Hepatocyte (in vitro differentiated cells): Measurements from ENCODE around the gene SLAIN1.

Experiments
- CTCF ChIP-seq: fragments of 200-600 bp; sonication (generic); IDR thresholded peaks from 2 replicates; pipeline ENCODE4 v1.5.1; 2016; ENCODE audit warnings: antibody characterized with exemption, mild to moderate bottlenecking; ENCODE audit not compliant: poor library complexity
- EZH2 ChIP-seq: fragments of 200-600 bp; sonication (generic); IDR thresholded peaks from 2 replicates; pipeline ENCODE4 v1.6.1; 2016; ENCODE audit warnings: antibody characterized with exemption, mild to moderate bottlenecking, borderline replicate concordance
- EZH2phosphoT487 ChIP-seq: fragments of 200-600 bp; sonication (generic); IDR thresholded peaks from one replicate; pipeline ENCODE4 v1.6.1; 2018; ENCODE audit warnings: antibody characterized with exemption, mild to moderate bottlenecking, low read depth, moderate library complexity; ENCODE audit not compliant: unreplicated experiment, severe bottlenecking

- TF ChIP-seq CTCF = no peak
- TF ChIP-seq EZH2 = no peak
- TF ChIP-seq EZH2phosphoT487 = no peak
Measured at GRCh38 chr13:77767413-77767812, 69.9 kb downstream of the SLAIN1 start.
